DND-41 (cell line): ENCODE measurements around the gene MYOF.

Experiments
- CTCF ChIP-seq: IDR thresholded peaks from 2 replicates; pipeline ENCODE4 v1.5.1; 2012; ENCODE audit warnings: borderline replicate concordance, low read length, moderate library complexity, mild to moderate bottlenecking; ENCODE audit not compliant: poor library complexity, severe bottlenecking; ENCODE audit errors: extremely low read depth
- EZH2 ChIP-seq: IDR thresholded peaks from 3 replicates; pipeline ENCODE4 v1.6.1; 2012; ENCODE audit warnings: borderline replicate concordance, low read depth, mild to moderate bottlenecking, moderate library complexity, low read length, inconsistent platforms; ENCODE audit not compliant: severe bottlenecking

- TF ChIP-seq EZH2 (no peak), CTCF (no peak)
Measured at GRCh38 chr10:93379731-93380575, 102.2 kb downstream of the MYOF start.
